Measurements from ENCODE around the gene USP37. TPM values are rescaled to one million over a fixed set of nuclear protein-coding genes. Genes with fewer than 3 reads are reported as not detected.

USP37 gene
- total and polyA plus RNA-seq, 2 of the 4 experiments (the other 2 are of a cell fraction), result 1.6 to 6.5 TPM

GRCh38 chr2:218471982-218472381 lies 96.2 kb downstream of the USP37 start:
- no peak overlapping the region for H3K27ac ChIP-seq (ENCODE audit: insufficient read depth, low read length)
- POLR2A ChIA-PET (ENCODE audit: unreplicated experiment), result no interaction called here
- H2AK9ac ChIP-seq (replicated peaks; ENCODE audit: low read depth, low read length, poor library complexity), result no peak overlapping the region
- no TSS peak for BruUV-seq (replicated peaks)
- in situ Hi-C loops (cut with MboI; ENCODE audit: low sequenced_read_pairs) (no loop called here), dilution Hi-C loops (cut with HindIII; ENCODE audit: low sequenced_read_pairs, unreplicated experiment) (no loop called here), intact Hi-C loops (cut with micrococcal nuclease) (loop anchor here (10.0 kb wide), 1 partner anchor 173 kb away; no protein-coding TSS in a partner anchor)
- no peak overlapping the region for H2AK5ac ChIP-seq (ENCODE audit: low read depth, low read length)
- H3K27me3 ChIP-seq (ENCODE audit: control insufficient read depth, insufficient read depth, low read length), result no peaks in the 10 kb centered on the region
- no peak overlapping the region for H2BK5ac ChIP-seq (ENCODE audit: low read depth, low read length, poor library complexity, severe bottlenecking)
- H3K23ac ChIP-seq (ENCODE audit: low read depth, low read length), result no peak overlapping the region
- no peak overlapping the region for H2BK15ac ChIP-seq (ENCODE audit: low read depth, low read length)
- H3K4me3 ChIP-seq (ENCODE audit: insufficient read depth, low read depth, low read length), result no peak overlapping the region
- no peak overlapping the region for H2AFZ ChIP-seq (replicated peaks; ENCODE audit: low read length, poor library complexity)
- H3K9ac ChIP-seq (ENCODE audit: low read depth, low read length), result no peak overlapping the region
- no peaks in the 10 kb centered on the region for H3K9me3 ChIP-seq (ENCODE audit: control insufficient read depth, insufficient read depth, low read length)
- no peak overlapping the region for H4K91ac ChIP-seq (ENCODE audit: insufficient read depth, low read depth, low read length)
- no peak overlapping the region for H2BK120ac ChIP-seq (ENCODE audit: low read depth, low read length)
- H3K4me2 ChIP-seq (ENCODE audit: low read depth, low read length), result no peak overlapping the region
- CTCF ChIA-PET, result no interaction called here
- no peak overlapping the region for H4K8ac ChIP-seq (ENCODE audit: low read depth in 2 of 2, low read length in 2 of 2)
- no peak overlapping the region for H3K18ac ChIP-seq (ENCODE audit: low read depth, low read length)
- H2BK20ac ChIP-seq (ENCODE audit: low read depth, low read length), result no peak overlapping the region
- peaks cover 3% of the 10 kb centered on the region; the same call in 1 of the 2 replicates for H3K4me1 ChIP-seq (ENCODE audit: control insufficient read depth, insufficient read depth, low read length)
- no peak overlapping the region for H3K56ac ChIP-seq (ENCODE audit: extremely low read depth, insufficient read depth, low read length)
- no CpG with 5 or more reads among the region's 5 CpGs for WGBS, 2 experiments (ENCODE audit: extremely low coverage in 2 of 2, insufficient read length in 1 of 2)
- DNase-seq (no peak), ATAC-seq (ENCODE audit: low read depth) (no peak)
- no peak overlapping the region for H4K5ac ChIP-seq (ENCODE audit: low read depth, low read length)
- no peak overlapping the region for H3K4ac ChIP-seq (ENCODE audit: low read depth, low read length)
- no peak overlapping the region for H3K14ac ChIP-seq (replicated peaks; ENCODE audit: low read depth, low read length)
- H3K9me1 ChIP-seq (ENCODE audit: insufficient read depth, low read length), result no peaks in the 10 kb centered on the region
- H4K20me1 ChIP-seq (ENCODE audit: insufficient read depth, low read length), result no peaks in the 10 kb centered on the region
- no peaks in the 10 kb centered on the region; a peak in 1 of 4 replicates for H3K79me1 ChIP-seq (ENCODE audit: low read depth in 1 of 2, low read length in 2 of 2)
- no peak for TF ChIP-seq MAFK (IDR thresholded peaks at IDR 0.05; ENCODE audit: low read depth, low read length)
- no peak for TF ChIP-seq ELK1 (IDR thresholded peaks at IDR 0.05; ENCODE audit: borderline replicate concordance, low read depth, low read length)
- TF ChIP-seq NFE2L2 (IDR thresholded peaks at IDR 0.05; ENCODE audit: low read depth, low read length), result no peak
- no peak for TF ChIP-seq BHLHE40 (IDR thresholded peaks at IDR 0.05; ENCODE audit: low read depth, low read length)
- TF ChIP-seq CTCF (conservative IDR thresholded peaks at IDR 0.05; ENCODE audit: low read depth, low read length), result no peak
- H3K36me3 ChIP-seq (ENCODE audit: control insufficient read depth, insufficient read depth, low read length), result peaks cover 3% of the 10 kb centered on the region

Data from IMR-90 (cell line).